ENCODE data around the gene NUP35.

DNA sequence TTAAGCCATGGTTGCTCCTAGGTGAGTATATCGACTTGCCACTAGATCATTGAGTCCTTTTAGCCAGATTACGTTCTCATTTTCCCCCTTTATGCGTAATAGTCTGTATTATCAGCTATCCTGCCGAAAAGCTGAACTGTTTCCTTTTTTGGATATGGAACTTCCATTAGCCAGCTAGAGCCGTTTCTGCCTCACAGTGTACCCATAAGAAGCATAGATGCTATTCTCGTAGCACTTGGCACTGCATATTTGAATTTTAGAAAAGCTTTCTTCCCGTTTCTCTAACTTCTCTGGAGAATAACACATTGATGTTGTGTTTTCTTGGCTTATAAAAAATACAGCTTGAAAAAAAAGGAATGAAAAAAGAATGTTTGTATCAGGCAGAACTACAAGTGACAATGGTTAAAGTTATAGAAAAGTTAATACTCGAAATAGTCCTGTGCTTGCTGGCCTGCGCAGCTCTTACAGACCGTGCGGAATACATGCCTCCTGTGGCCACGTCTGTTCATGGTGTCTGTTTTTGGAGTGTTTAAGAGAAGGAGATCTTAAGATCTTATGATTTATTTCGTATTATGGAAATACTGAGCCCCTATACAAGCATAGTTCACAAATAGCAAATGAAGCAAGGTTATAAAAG, 45.0 kb upstream of the NUP35 start:
- TF ChIP-seq, protein P1, sequence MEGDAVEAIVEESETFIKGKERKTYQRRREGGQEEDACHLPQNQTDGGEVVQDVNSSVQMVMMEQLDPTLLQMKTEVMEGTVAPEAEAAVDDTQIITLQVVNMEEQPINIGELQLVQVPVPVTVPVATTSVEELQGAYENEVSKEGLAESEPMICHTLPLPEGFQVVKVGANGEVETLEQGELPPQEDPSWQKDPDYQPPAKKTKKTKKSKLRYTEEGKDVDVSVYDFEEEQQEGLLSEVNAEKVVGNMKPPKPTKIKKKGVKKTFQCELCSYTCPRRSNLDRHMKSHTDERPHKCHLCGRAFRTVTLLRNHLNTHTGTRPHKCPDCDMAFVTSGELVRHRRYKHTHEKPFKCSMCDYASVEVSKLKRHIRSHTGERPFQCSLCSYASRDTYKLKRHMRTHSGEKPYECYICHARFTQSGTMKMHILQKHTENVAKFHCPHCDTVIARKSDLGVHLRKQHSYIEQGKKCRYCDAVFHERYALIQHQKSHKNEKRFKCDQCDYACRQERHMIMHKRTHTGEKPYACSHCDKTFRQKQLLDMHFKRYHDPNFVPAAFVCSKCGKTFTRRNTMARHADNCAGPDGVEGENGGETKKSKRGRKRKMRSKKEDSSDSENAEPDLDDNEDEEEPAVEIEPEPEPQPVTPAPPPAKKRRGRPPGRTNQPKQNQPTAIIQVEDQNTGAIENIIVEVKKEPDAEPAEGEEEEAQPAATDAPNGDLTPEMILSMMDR (conservative IDR thresholded peaks at IDR 0.05 in 1 of 2, IDR thresholded peaks at IDR 0.05 in 1 of 2; ENCODE audit: extremely low read depth in 1 of 2, insufficient read depth in 1 of 2, low read depth in 1 of 2, low read length in 2 of 2) = no peak
- no peak for TF ChIP-seq EZH2 (IDR thresholded peaks at IDR 0.05; ENCODE audit: borderline replicate concordance, low read length)

Data from mammary epithelial cell (primary cell).